ENCODE data around the gene SLC35F2.

The SLC35F2 gene

GRCh38 chr11:107818491-107818890, 40.1 kb downstream of the SLC35F2 start:
- Histone ChIP-seq H3K4me1 (ENCODE audit: control insufficient read depth, insufficient read depth, low read length) (no peaks in the 10 kb centered on the region), H3K9me3 (ENCODE audit: control insufficient read depth, insufficient read depth, low read length) (no peaks in the 10 kb centered on the region), H3K9ac (ENCODE audit: low read depth, low read length) (no peak overlapping the region), H3K27me3 (ENCODE audit: control insufficient read depth, insufficient read depth, low read length) (no peaks in the 10 kb centered on the region), H3K4me3 (ENCODE audit: low read depth, low read length) (no peak overlapping the region), H3K27ac (ENCODE audit: low read depth, low read length) (no peak overlapping the region), H3K36me3 (ENCODE audit: control insufficient read depth, insufficient read depth, low read length) (no peaks in the 10 kb centered on the region)

DNA sequence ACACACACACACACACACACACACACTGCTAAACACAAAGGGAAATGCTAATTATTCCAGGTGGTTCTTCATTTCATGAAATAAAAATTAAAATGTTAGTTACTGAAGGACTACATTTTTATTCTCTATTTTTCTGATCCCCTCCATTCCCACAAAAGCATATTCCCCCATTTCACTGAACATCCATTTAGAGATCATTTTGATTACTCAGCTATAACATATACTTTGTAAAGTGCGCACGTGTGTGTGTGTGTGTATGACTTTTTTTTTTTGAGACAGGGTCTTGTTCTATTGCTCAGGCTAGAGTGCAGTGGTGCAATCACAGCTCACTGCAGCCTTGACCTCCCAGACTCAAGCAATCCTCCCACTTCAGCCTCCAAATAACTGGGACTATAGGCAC, 42.6 kb downstream of the SLC35F2 start:
- Histone ChIP-seq H3K4me1 (ENCODE audit: control insufficient read depth, insufficient read depth, low read length) (no peaks in the 10 kb centered on the region), H3K27ac (ENCODE audit: low read depth, low read length) (no peak overlapping the region), H3K9me3 (ENCODE audit: control insufficient read depth, insufficient read depth, low read length) (no peaks in the 10 kb centered on the region), H3K27me3 (ENCODE audit: control insufficient read depth, insufficient read depth, low read length) (no peaks in the 10 kb centered on the region), H3K4me3 (ENCODE audit: low read depth, low read length) (no peak overlapping the region), H3K9ac (ENCODE audit: low read depth, low read length) (no peak overlapping the region), H3K36me3 (ENCODE audit: control insufficient read depth, insufficient read depth, low read length) (peaks cover 5% of the 10 kb centered on the region)

GRCh38 chr11:107810875-107811274, 47.7 kb downstream of the SLC35F2 start:
- Histone ChIP-seq H3K27ac (ENCODE audit: low read depth, low read length) (no peak overlapping the region), H3K9me3 (ENCODE audit: control insufficient read depth, insufficient read depth, low read length) (no peaks in the 10 kb centered on the region), H3K9ac (ENCODE audit: low read depth, low read length) (no peak overlapping the region), H3K4me1 (ENCODE audit: control insufficient read depth, insufficient read depth, low read length) (no peaks in the 10 kb centered on the region), H3K4me3 (ENCODE audit: low read depth, low read length) (no peak overlapping the region), H3K27me3 (ENCODE audit: control insufficient read depth, insufficient read depth, low read length) (no peaks in the 10 kb centered on the region), H3K36me3 (ENCODE audit: control insufficient read depth, insufficient read depth, low read length) (peaks cover 32% of the 10 kb centered on the region)

GRCh38 chr11:107808521-107808920, 50.1 kb downstream of the SLC35F2 start:
- Histone ChIP-seq H3K36me3 (ENCODE audit: control insufficient read depth, insufficient read depth, low read length) (peaks cover 46% of the 10 kb centered on the region), H3K27me3 (ENCODE audit: control insufficient read depth, insufficient read depth, low read length) (no peaks in the 10 kb centered on the region), H3K9me3 (ENCODE audit: control insufficient read depth, insufficient read depth, low read length) (no peaks in the 10 kb centered on the region), H3K9ac (ENCODE audit: low read depth, low read length) (no peak overlapping the region), H3K27ac (ENCODE audit: low read depth, low read length) (no peak overlapping the region), H3K4me3 (ENCODE audit: low read depth, low read length) (no peak overlapping the region), H3K4me1 (ENCODE audit: control insufficient read depth, insufficient read depth, low read length) (no peaks in the 10 kb centered on the region)

GRCh38 chr11:107804971-107805370, 53.6 kb downstream of the SLC35F2 start:
- no peak overlapping the region for H3K9ac ChIP-seq (ENCODE audit: low read depth, low read length)
- H3K27ac ChIP-seq (ENCODE audit: low read depth, low read length): no peak overlapping the region
- no peak overlapping the region for H3K4me3 ChIP-seq (ENCODE audit: low read depth, low read length)
- peaks cover 45% of the 10 kb centered on the region for H3K36me3 ChIP-seq (ENCODE audit: control insufficient read depth, insufficient read depth, low read length)
- no peaks in the 10 kb centered on the region for H3K27me3 ChIP-seq (ENCODE audit: control insufficient read depth, insufficient read depth, low read length)
- H3K9me3 ChIP-seq (ENCODE audit: control insufficient read depth, insufficient read depth, low read length): no peaks in the 10 kb centered on the region
- no peaks in the 10 kb centered on the region for H3K4me1 ChIP-seq (ENCODE audit: control insufficient read depth, insufficient read depth, low read length)

GRCh38 chr11:107804211-107804610, 54.4 kb downstream of the SLC35F2 start:
- Histone ChIP-seq H3K4me3 (ENCODE audit: low read depth, low read length) (no peak overlapping the region), H3K9ac (ENCODE audit: low read depth, low read length) (no peak overlapping the region), H3K36me3 (ENCODE audit: control insufficient read depth, insufficient read depth, low read length) (peaks cover 41% of the 10 kb centered on the region), H3K27ac (ENCODE audit: low read depth, low read length) (no peak overlapping the region), H3K9me3 (ENCODE audit: control insufficient read depth, insufficient read depth, low read length) (no peaks in the 10 kb centered on the region), H3K4me1 (ENCODE audit: control insufficient read depth, insufficient read depth, low read length) (no peaks in the 10 kb centered on the region), H3K27me3 (ENCODE audit: control insufficient read depth, insufficient read depth, low read length) (no peaks in the 10 kb centered on the region)

- H3K36me3 ChIP-seq (ENCODE audit: control insufficient read depth, insufficient read depth, low read length): peaks cover 31% of the 10 kb centered on the region
- no peak overlapping the region for H3K27ac ChIP-seq (ENCODE audit: low read depth, low read length)
- no peak overlapping the region for H3K9ac ChIP-seq (ENCODE audit: low read depth, low read length)
- no peak overlapping the region for H3K4me3 ChIP-seq (ENCODE audit: low read depth, low read length)
- no peaks in the 10 kb centered on the region for H3K4me1 ChIP-seq (ENCODE audit: control insufficient read depth, insufficient read depth, low read length)
- no peaks in the 10 kb centered on the region for H3K9me3 ChIP-seq (ENCODE audit: control insufficient read depth, insufficient read depth, low read length)
- no peaks in the 10 kb centered on the region for H3K27me3 ChIP-seq (ENCODE audit: control insufficient read depth, insufficient read depth, low read length)
Observed at GRCh38 chr11:107801641-107802040, 56.9 kb downstream of the SLC35F2 start.

- no peaks in the 10 kb centered on the region for H3K27me3 ChIP-seq (ENCODE audit: control insufficient read depth, insufficient read depth, low read length)
- H3K36me3 ChIP-seq (ENCODE audit: control insufficient read depth, insufficient read depth, low read length): peaks cover 12% of the 10 kb centered on the region
- no peaks in the 10 kb centered on the region for H3K4me1 ChIP-seq (ENCODE audit: control insufficient read depth, insufficient read depth, low read length)
- no peak overlapping the region for H3K27ac ChIP-seq (ENCODE audit: low read depth, low read length)
- H3K9me3 ChIP-seq (ENCODE audit: control insufficient read depth, insufficient read depth, low read length): no peaks in the 10 kb centered on the region; the same call in 1 of the 2 replicates
- H3K4me3 ChIP-seq (ENCODE audit: low read depth, low read length): no peak overlapping the region
- no peak overlapping the region for H3K9ac ChIP-seq (ENCODE audit: low read depth, low read length)
Observed at GRCh38 chr11:107799218-107799859, 59.2 kb downstream of the SLC35F2 start.

DNA sequence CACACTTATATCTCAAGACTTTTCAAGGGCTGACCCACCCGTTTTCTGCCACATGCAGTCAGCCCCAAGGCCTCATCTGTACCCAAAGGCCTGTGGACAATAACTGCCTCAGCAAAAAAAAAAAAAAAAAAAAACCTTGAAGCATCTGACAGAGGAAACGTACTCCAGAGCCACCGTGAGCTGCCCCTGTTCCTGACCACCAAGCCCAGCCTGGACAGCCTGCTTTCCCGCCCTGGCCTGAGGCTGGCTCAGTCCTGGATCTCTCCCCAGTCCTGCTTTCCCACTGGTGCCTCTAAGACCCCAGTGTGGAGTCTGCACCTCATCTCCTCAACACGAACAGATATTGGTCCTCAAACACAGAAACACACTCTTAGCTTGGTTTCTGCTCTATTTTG, 66.5 kb downstream of the SLC35F2 start:
- Histone ChIP-seq H3K9ac (ENCODE audit: low read depth, low read length) (no peak overlapping the region), H3K36me3 (ENCODE audit: control insufficient read depth, insufficient read depth, low read length) (peaks cover 18% of the 10 kb centered on the region; the same call in 1 of the 2 replicates), H3K27me3 (ENCODE audit: control insufficient read depth, insufficient read depth, low read length) (no peaks in the 10 kb centered on the region), H3K4me3 (ENCODE audit: low read depth, low read length) (no peak overlapping the region), H3K4me1 (ENCODE audit: control insufficient read depth, insufficient read depth, low read length) (peaks cover 4% of the 10 kb centered on the region; the same call in 1 of the 2 replicates), H3K9me3 (ENCODE audit: control insufficient read depth, insufficient read depth, low read length) (no peaks in the 10 kb centered on the region; the same call in 1 of the 2 replicates), H3K27ac (ENCODE audit: low read depth, low read length) (no peak overlapping the region)

DNA sequence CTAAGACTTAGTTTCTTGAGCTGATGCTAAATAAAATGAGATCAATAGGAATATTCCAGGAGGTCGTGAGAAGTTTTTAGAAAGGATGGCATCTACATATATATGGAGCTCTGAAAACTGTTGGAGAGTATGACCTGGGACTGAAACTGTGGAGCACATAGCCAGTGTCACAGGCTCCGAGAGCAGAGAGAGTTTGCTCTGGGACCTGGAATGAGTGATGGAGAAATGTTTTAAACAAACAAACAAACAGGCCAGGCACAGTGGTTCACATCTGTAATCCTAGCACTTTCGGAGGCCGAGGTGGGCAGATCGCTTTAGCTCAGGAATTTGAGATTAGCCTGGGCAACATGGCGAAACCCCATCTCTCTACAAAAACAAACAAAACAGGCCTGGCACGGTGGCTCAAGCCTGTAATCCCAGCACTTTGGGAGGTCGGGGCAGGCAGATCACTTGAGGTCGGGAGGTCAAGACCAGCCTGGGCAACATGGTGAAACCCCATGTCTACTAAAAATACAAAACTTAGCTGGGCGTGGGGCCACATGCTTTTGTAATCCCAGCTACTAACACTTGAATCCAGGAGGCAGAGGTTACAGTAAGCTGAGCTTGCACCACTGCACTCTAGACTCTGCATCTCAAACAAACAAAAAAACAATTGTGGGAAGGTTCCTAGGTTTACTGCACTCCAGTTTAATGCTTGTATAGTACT, 67.1 kb downstream of the SLC35F2 start:
- H3K9ac ChIP-seq (ENCODE audit: low read depth, low read length): no peak overlapping the region
- peaks cover 4% of the 10 kb centered on the region; the same call in 1 of the 2 replicates for H3K4me1 ChIP-seq (ENCODE audit: control insufficient read depth, insufficient read depth, low read length)
- H3K4me3 ChIP-seq (ENCODE audit: low read depth, low read length): no peak overlapping the region
- H3K27ac ChIP-seq (ENCODE audit: low read depth, low read length): no peak overlapping the region
- H3K9me3 ChIP-seq (ENCODE audit: control insufficient read depth, insufficient read depth, low read length): no peaks in the 10 kb centered on the region; the same call in 1 of the 2 replicates
- no peaks in the 10 kb centered on the region for H3K27me3 ChIP-seq (ENCODE audit: control insufficient read depth, insufficient read depth, low read length)
- peaks cover 18% of the 10 kb centered on the region; the same call in 1 of the 2 replicates for H3K36me3 ChIP-seq (ENCODE audit: control insufficient read depth, insufficient read depth, low read length)

- Histone ChIP-seq H3K9ac (ENCODE audit: low read depth, low read length) (no peak overlapping the region), H3K9me3 (ENCODE audit: control insufficient read depth, insufficient read depth, low read length) (no peaks in the 10 kb centered on the region; the same call in 1 of the 2 replicates), H3K27me3 (ENCODE audit: control insufficient read depth, insufficient read depth, low read length) (no peaks in the 10 kb centered on the region), H3K27ac (ENCODE audit: low read depth, low read length) (no peak overlapping the region), H3K4me3 (ENCODE audit: low read depth, low read length) (no peak overlapping the region), H3K4me1 (ENCODE audit: control insufficient read depth, insufficient read depth, low read length) (peaks cover 4% of the 10 kb centered on the region; the same call in 1 of the 2 replicates), H3K36me3 (ENCODE audit: control insufficient read depth, insufficient read depth, low read length) (peaks cover 18% of the 10 kb centered on the region; the same call in 1 of the 2 replicates)
Observed at GRCh38 chr11:107789767-107790166, 68.8 kb downstream of the SLC35F2 start.

All from HUES48 (cell line).